Uterus (tissue), 2 donors: ENCODE data around the gene AKR7A2.

ENCODE experiments used
- POLR2A ChIP-seq, 2 donors: fragments of 450-650 bp; IDR thresholded peaks; one replicate each; pipeline ENCODE4 v1.6.1; 2016; ENCODE audit warnings: antibody characterized with exemption in 2 of 2, mild to moderate bottlenecking in 1 of 2, moderate library complexity in 1 of 2
- TF ChIP-seq, protein P1 (sequence below), 4 experiments: fragments of 200-600 bp in 2 of 4; fragments of 450-650 bp in 2 of 4; sonication (generic) in 2 of 4; IDR thresholded peaks; one replicate each; pipeline ENCODE4 v1.5.1; 2016 to 2019; ENCODE audit warnings: antibody characterized with exemption in 4 of 4, mild to moderate bottlenecking in 2 of 4, moderate library complexity in 1 of 4

DNA sequence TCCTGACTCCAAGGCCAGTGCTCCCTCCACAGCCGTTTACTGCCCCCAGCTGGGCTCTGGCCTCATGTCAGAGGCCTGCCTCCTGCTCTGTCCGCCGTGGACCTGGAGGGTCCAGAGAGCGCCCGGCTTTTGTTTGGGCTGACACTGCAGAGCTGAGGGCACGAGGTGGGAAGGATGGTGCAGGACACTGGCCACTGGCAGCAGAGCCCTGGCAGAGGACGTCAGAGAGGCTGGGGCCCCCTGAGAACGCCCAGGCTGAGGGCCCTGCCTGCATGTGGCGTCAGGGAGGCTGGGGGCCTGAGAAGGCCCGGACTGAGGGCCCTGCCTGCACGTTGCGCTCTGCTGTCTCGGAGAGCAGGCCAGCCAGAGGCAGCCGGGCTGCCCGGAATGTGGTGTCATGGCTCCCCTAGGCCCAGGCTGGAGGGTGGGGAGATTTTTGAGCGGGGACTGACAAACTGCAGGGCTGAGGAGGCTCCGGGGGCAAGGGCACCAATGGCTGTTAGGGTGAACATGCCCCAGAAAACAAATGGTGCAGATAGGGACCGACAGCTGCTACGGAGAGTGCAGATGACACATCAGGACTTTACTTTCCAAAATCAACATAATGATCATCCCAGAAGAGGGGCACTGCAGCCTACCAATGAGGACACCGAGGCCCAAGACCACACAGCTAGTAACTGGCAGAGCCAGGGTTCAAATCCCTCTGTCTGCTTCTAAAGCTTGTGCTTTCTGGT, 31.8 kb upstream of the AKR7A2 start:
- TF ChIP-seq, protein P1, sequence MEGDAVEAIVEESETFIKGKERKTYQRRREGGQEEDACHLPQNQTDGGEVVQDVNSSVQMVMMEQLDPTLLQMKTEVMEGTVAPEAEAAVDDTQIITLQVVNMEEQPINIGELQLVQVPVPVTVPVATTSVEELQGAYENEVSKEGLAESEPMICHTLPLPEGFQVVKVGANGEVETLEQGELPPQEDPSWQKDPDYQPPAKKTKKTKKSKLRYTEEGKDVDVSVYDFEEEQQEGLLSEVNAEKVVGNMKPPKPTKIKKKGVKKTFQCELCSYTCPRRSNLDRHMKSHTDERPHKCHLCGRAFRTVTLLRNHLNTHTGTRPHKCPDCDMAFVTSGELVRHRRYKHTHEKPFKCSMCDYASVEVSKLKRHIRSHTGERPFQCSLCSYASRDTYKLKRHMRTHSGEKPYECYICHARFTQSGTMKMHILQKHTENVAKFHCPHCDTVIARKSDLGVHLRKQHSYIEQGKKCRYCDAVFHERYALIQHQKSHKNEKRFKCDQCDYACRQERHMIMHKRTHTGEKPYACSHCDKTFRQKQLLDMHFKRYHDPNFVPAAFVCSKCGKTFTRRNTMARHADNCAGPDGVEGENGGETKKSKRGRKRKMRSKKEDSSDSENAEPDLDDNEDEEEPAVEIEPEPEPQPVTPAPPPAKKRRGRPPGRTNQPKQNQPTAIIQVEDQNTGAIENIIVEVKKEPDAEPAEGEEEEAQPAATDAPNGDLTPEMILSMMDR (IDR thresholded peaks at IDR 0.05), result no peak
- TF ChIP-seq POLR2A (IDR thresholded peaks at IDR 0.05), result no peak
